Ascending aorta (tissue), 2 donors: ENCODE measurements around the gene ARHGAP24. TPM values are rescaled to one million over a fixed set of nuclear protein-coding genes. Genes with fewer than 3 reads are reported as not detected.

ENCODE experiments used
- DNase-seq, 2 donors: peaks; one replicate each; pipeline ENCODE4 v3.0.0-alpha.2; 2019; ENCODE audit warnings: low spot score in 2 of 2
- H3K27ac ChIP-seq, 2 donors: fragments of 200-600 bp; sonication (generic); one replicate each; pipeline ENCODE4 v1.5.1; 2016 to 2017; ENCODE audit warnings: mild to moderate bottlenecking in 1 of 2
- H3K27me3 ChIP-seq: fragments of 200-600 bp; sonication (generic); one replicate; pipeline ENCODE4 v1.5.1; 2017
- H3K36me3 ChIP-seq, 2 donors: fragments of 200-600 bp; sonication (generic); one replicate each; pipeline ENCODE4 v1.5.1; 2016
- H3K4me1 ChIP-seq, 2 donors: fragments of 200-600 bp; sonication (generic); one replicate each; pipeline ENCODE4 v1.5.1; 2016 to 2017; ENCODE audit warnings: mild to moderate bottlenecking in 1 of 2
- H3K4me3 ChIP-seq, 2 donors: fragments of 200-600 bp; sonication (generic); one replicate each; pipeline ENCODE4 v1.5.1; 2016 to 2017; ENCODE audit warnings: mild to moderate bottlenecking in 1 of 2
- H3K9me3 ChIP-seq, 2 donors: fragments of 200-600 bp; sonication (generic); one replicate each; pipeline ENCODE4 v1.5.1; 2016
- intact Hi-C: fragments of 100-400 bp; cut with DNase I; formaldehyde crosslinking; loops from one replicate; pipeline ENCODE4 v1.15.1; 2023
- total RNA-seq: library from RNA; depleted of rRNA; stranded (reverse); fragments of >200 nt; gene quantifications from one replicate; pipeline ENCODE4 v1.1.0, GENCODE V29; 2016
- TF ChIP-seq, protein P1 (sequence below), 3 experiments: fragments of 200-600 bp in 2 of 3; fragments of 450-650 bp in 1 of 3; sonication (generic) in 2 of 3; IDR thresholded peaks; one replicate each; pipeline ENCODE4 v1.5.1; 2016 to 2019; ENCODE audit warnings: antibody characterized with exemption in 3 of 3, mild to moderate bottlenecking in 1 of 3, moderate library complexity in 1 of 3

Gene ARHGAP24
- total RNA-seq, 1 donor from 2014 or later = 13.9 TPM

- H3K4me3 ChIP-seq = no peak overlapping the region
- intact Hi-C loops = no loop called here
- TF ChIP-seq, protein P1, sequence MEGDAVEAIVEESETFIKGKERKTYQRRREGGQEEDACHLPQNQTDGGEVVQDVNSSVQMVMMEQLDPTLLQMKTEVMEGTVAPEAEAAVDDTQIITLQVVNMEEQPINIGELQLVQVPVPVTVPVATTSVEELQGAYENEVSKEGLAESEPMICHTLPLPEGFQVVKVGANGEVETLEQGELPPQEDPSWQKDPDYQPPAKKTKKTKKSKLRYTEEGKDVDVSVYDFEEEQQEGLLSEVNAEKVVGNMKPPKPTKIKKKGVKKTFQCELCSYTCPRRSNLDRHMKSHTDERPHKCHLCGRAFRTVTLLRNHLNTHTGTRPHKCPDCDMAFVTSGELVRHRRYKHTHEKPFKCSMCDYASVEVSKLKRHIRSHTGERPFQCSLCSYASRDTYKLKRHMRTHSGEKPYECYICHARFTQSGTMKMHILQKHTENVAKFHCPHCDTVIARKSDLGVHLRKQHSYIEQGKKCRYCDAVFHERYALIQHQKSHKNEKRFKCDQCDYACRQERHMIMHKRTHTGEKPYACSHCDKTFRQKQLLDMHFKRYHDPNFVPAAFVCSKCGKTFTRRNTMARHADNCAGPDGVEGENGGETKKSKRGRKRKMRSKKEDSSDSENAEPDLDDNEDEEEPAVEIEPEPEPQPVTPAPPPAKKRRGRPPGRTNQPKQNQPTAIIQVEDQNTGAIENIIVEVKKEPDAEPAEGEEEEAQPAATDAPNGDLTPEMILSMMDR (IDR thresholded peaks at IDR 0.05) = no peak
- no peaks in the 10 kb centered on the region for H3K4me1 ChIP-seq
- no peaks in the 10 kb centered on the region for H3K9me3 ChIP-seq
- no peak for DNase-seq
- no peak overlapping the region for H3K27ac ChIP-seq
- H3K36me3 ChIP-seq = no peaks in the 10 kb centered on the region
- H3K27me3 ChIP-seq = no peaks in the 10 kb centered on the region
Observed at GRCh38 chr4:85573270-85573669, 98.3 kb downstream of the ARHGAP24 start.

DNA sequence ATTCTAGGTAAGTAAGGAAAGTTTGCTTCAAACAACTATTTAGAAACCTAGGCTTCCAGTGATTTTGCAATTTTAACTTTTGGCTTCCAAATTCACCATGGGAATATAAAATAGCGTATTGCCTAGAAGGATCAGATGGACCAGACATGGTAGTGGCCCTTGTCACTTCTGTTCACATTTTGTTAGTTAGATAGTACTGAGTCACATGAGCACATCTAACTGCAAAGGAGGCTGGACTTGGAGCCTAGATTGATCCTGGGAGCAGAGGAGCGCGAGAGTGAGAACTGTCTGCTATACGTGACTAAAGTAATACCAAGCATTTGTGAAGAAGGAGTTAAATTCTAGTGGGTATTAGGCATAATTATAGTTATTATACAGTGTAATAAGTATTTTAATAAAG lies 102.4 kb downstream of the ARHGAP24 start:
- Histone ChIP-seq H3K27me3 (no peaks in the 10 kb centered on the region), H3K36me3 (no peaks in the 10 kb centered on the region), H3K9me3 (no peaks in the 10 kb centered on the region), H3K4me1 (no peaks in the 10 kb centered on the region), H3K4me3 (no peak overlapping the region), H3K27ac (no peak overlapping the region)
- intact Hi-C loops = no loop called here
- DNase-seq = no peak
- TF ChIP-seq, protein P1 (IDR thresholded peaks at IDR 0.05) = no peak

DNA sequence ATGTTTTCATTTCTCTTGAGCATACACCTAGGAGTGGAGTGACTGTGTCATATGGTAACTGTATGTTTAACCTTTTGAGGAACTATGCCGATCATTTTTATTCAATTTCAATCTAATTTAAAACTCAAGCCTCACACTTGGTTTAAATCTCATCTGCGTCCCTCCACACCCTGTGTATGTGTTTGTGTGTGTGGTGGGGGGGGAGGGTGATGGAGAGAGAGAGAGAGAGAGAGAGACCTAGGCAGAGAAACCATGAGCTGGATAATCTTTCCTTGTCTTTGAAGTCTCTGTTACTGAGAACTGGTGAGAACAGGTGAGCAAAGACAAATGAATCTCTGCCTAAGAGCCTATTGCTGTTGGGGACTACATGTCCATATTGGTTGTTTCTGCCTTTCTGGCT lies 105.0 kb downstream of the ARHGAP24 start:
- TF ChIP-seq, protein P1 (IDR thresholded peaks at IDR 0.05) = no peak
- intact Hi-C loops = no loop called here
- Histone ChIP-seq H3K27me3 (no peaks in the 10 kb centered on the region), H3K9me3 (no peaks in the 10 kb centered on the region), H3K4me3 (no peak overlapping the region), H3K4me1 (no peaks in the 10 kb centered on the region), H3K27ac (no peak overlapping the region), H3K36me3 (no peaks in the 10 kb centered on the region)
- no peak for DNase-seq

DNA sequence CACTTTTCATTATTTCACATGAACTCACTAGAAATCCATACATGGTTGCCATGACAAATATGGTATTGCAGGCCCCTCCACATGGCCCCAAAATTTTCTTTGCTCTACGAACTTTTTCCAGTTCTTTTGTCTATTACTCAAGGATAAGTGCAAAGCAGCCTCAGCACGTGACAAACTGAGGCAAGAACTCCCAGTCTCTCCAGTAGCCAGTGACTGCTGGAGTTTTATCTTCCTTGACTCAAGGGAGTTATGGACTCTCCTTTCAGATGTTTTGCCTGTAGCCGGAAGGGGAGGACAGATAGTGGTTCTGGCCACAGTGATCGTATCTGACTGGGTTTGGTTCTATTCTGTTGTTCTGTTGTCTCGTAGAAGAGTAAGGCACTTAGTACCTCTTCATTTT lies 105.5 kb downstream of the ARHGAP24 start:
- no peak for DNase-seq
- TF ChIP-seq, protein P1 (IDR thresholded peaks at IDR 0.05) = no peak
- Histone ChIP-seq H3K9me3 (no peaks in the 10 kb centered on the region), H3K27ac (no peak overlapping the region), H3K27me3 (no peaks in the 10 kb centered on the region), H3K36me3 (no peaks in the 10 kb centered on the region), H3K4me3 (no peak overlapping the region), H3K4me1 (no peaks in the 10 kb centered on the region)
- intact Hi-C loops = no loop called here

DNA sequence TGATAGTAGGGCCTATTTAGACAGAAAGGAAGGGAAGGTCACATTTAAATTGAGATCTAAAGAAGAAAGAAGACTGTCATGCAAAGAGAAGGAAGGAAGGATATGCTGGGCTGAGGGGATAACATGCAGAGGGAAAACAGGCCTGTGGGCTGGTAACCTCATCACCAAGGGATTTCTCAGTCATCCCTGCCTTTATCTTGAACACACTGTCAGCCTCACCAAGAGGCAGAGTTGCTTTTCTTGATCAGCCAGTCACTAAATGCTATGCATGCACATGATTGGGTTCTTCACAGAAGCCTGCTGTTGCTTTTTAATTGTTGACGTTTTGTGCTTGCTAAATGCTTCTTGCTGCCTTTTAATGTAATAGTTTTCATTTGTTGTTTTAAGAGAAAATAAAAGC lies 113.0 kb downstream of the ARHGAP24 start:
- no peak for DNase-seq
- Histone ChIP-seq H3K4me3 (no peak overlapping the region), H3K4me1 (no peaks in the 10 kb centered on the region), H3K36me3 (no peaks in the 10 kb centered on the region), H3K9me3 (no peaks in the 10 kb centered on the region), H3K27me3 (no peaks in the 10 kb centered on the region), H3K27ac (no peak overlapping the region)
- TF ChIP-seq, protein P1 (IDR thresholded peaks at IDR 0.05) = no peak
- intact Hi-C loops = no loop called here

- H3K27ac ChIP-seq = no peak overlapping the region
- H3K9me3 ChIP-seq = no peaks in the 10 kb centered on the region
- H3K4me3 ChIP-seq = no peak overlapping the region
- H3K36me3 ChIP-seq = no peaks in the 10 kb centered on the region
- no peaks in the 10 kb centered on the region for H3K4me1 ChIP-seq
- TF ChIP-seq, protein P1 (IDR thresholded peaks at IDR 0.05) = no peak
- DNase-seq = no peak
- intact Hi-C loops = no loop called here
- no peaks in the 10 kb centered on the region for H3K27me3 ChIP-seq
Observed at GRCh38 chr4:85591406-85592098, 116.6 kb downstream of the ARHGAP24 start.
